H1 (cell line): ENCODE measurements around the gene UHRF1. TPM values are rescaled to one million over a fixed set of nuclear protein-coding genes. Genes with fewer than 3 reads are reported as not detected.

ENCODE experiments used
- CTCF ChIA-PET: fragments of 300-600 bp; sonication (Branson Sonifier 250); formaldehyde crosslinking; loops from one replicate; lab custom pipeline; 2021; ENCODE audit not compliant: partially characterized antibody; lab: Charles Lee
- POLR2A ChIA-PET: fragments of 300-600 bp; sonication (Branson Sonifier 250); formaldehyde crosslinking; loops from one replicate; lab custom pipeline; 2021; ENCODE audit warnings: inconsistent platforms; ENCODE audit not compliant: partially characterized antibody; lab: Charles Lee
- DNase-seq, 2 experiments: peaks; one replicate each; pipeline versions ENCODE4 v3.0.0 to v3.0.0-alpha.2; 2010 to 2022; ENCODE audit warnings: low spot score in 2 of 2, low read depth in 1 of 2, mixed read lengths in 1 of 2
- FAIRE-seq: peaks from 2 replicates; lab custom pipeline; 2011; peaks lifted over from hg19 to GRCh38; lab: Jason Lieb, UNC
- H2AFZ ChIP-seq: 2 replicates; pipeline ENCODE4 v1.8.1; 2012; ENCODE audit warnings: low read length, inconsistent platforms
- H2AK5ac ChIP-seq: 2 replicates; pipeline ENCODE4 v1.6.1; 2013; ENCODE audit warnings: low read depth, low read length
- H2BK120ac ChIP-seq: replicated peaks from 2 replicates; pipeline ENCODE3; 2013; ENCODE audit warnings: low read depth, low read length, inconsistent platforms
- H2BK12ac ChIP-seq: 2 replicates; pipeline ENCODE4 v1.6.1; 2013; ENCODE audit warnings: low read depth, low read length
- H2BK15ac ChIP-seq: 2 replicates; pipeline ENCODE4 v1.6.1; 2013; ENCODE audit warnings: low read length
- H2BK20ac ChIP-seq: 2 replicates; pipeline ENCODE4 v1.6.1; 2013; ENCODE audit warnings: low read length
- H2BK5ac ChIP-seq: 2 replicates; pipeline ENCODE4 v1.6.1; 2013; ENCODE audit warnings: low read depth, low read length
- H3K14ac ChIP-seq: 2 replicates; pipeline ENCODE4 v1.6.1; 2013; ENCODE audit warnings: inconsistent platforms; ENCODE audit not compliant: insufficient read length
- H3K18ac ChIP-seq: 2 replicates; pipeline ENCODE4 v1.6.1; 2013; ENCODE audit warnings: low read length; ENCODE audit errors: extremely low read depth
- H3K23ac ChIP-seq: 2 replicates; pipeline ENCODE4 v1.6.1; 2013; ENCODE audit warnings: inconsistent platforms; ENCODE audit not compliant: insufficient read length
- H3K23me2 ChIP-seq: 2 replicates; pipeline ENCODE4 v1.6.1; 2013; ENCODE audit warnings: low read depth, low read length
- H3K27ac ChIP-seq: 2 replicates; pipeline ENCODE4 v1.6.1; 2011; ENCODE audit warnings: low read depth, low read length, inconsistent platforms
- H3K27me3 ChIP-seq, 4 experiments: replicated peaks in 1 of 4; 1 replicate in 1 of 4; 2 replicates in 3 of 4; pipeline versions ENCODE4 v1.6.1 to v1.8.1; 2011 to 2013; ENCODE audit warnings: low read length in 3 of 4, mild to moderate bottlenecking in 3 of 4, inconsistent platforms in 2 of 4, mixed read lengths in 2 of 4, moderate library complexity in 1 of 4; ENCODE audit not compliant: control insufficient read depth in 3 of 4, insufficient read depth in 3 of 4; ENCODE audit errors: extremely low read depth in 1 of 4
- H3K36me3 ChIP-seq, 4 experiments: 2 replicates each; pipeline versions ENCODE4 v1.6.1 to v1.8.1; 2011 to 2013; ENCODE audit warnings: mild to moderate bottlenecking in 4 of 4, low read length in 3 of 4, moderate library complexity in 2 of 4, control low read depth in 1 of 4, inconsistent platforms in 1 of 4; ENCODE audit not compliant: insufficient read depth in 4 of 4, control insufficient read depth in 2 of 4
- H3K4ac ChIP-seq: replicated peaks from 2 replicates; pipeline ENCODE3; 2013; ENCODE audit warnings: low read length, low read depth, mixed read lengths, inconsistent platforms; ENCODE audit not compliant: insufficient read length
- H3K4me1 ChIP-seq, 4 experiments: replicated peaks in 1 of 4; 1 replicate in 1 of 4; 2 replicates in 3 of 4; pipeline versions ENCODE4 v1.6.1 to v1.8.1; 2011 to 2013; ENCODE audit warnings: low read length in 3 of 4, inconsistent platforms in 2 of 4, mixed read lengths in 1 of 4; ENCODE audit not compliant: insufficient read depth in 4 of 4, control insufficient read depth in 3 of 4
- H3K4me2 ChIP-seq, 2 experiments: 2 replicates each; pipeline versions ENCODE4 v1.6.1 to v1.8.1; 2011 to 2013; ENCODE audit warnings: low read depth in 2 of 2, low read length in 2 of 2, control low read depth in 1 of 2, inconsistent platforms in 1 of 2, mild to moderate bottlenecking in 1 of 2; ENCODE audit not compliant: insufficient read depth in 1 of 2
- H3K4me3 ChIP-seq, 4 experiments: fragments of 200-600, 300-600 bp in 1 of 4; sonication (generic), shearing (Covaris generic), sonication (Bioruptor Twin) in 1 of 4; 2 replicates each; pipeline versions ENCODE4 v1.5.1 to v1.8.1; 2011 to 2016; ENCODE audit warnings: low read length in 4 of 4, low read depth in 3 of 4, control low read depth in 2 of 4, inconsistent platforms in 2 of 4, mild to moderate bottlenecking in 2 of 4, mixed read lengths in 1 of 4, moderate library complexity in 1 of 4; ENCODE audit not compliant: insufficient read depth in 2 of 4; ENCODE audit errors: extremely low read depth in 1 of 4
- H3K56ac ChIP-seq: replicated peaks from 2 replicates; pipeline ENCODE3; 2013; ENCODE audit warnings: low read depth, mild to moderate bottlenecking, mixed read lengths, low read length, inconsistent platforms; ENCODE audit not compliant: insufficient read length
- H3K79me1 ChIP-seq: 2 replicates; pipeline ENCODE4 v1.6.1; 2013; ENCODE audit warnings: low read depth, low read length, control low read depth
- H3K79me2 ChIP-seq, 2 experiments: 2 replicates each; pipeline versions ENCODE4 v1.6.1 to v1.8.1; 2012 to 2013; ENCODE audit warnings: low read length in 2 of 2, mild to moderate bottlenecking in 2 of 2, inconsistent platforms in 1 of 2; ENCODE audit not compliant: insufficient read depth in 2 of 2, control insufficient read depth in 1 of 2
- H3K9ac ChIP-seq, 4 experiments: replicated peaks in 1 of 4; 1 replicate in 1 of 4; 2 replicates in 3 of 4; pipeline versions ENCODE4 v1.6.1 to v1.8.1; 2011 to 2013; ENCODE audit warnings: low read depth in 3 of 4, low read length in 3 of 4, control low read depth in 2 of 4, mild to moderate bottlenecking in 2 of 4, moderate library complexity in 2 of 4, inconsistent platforms in 1 of 4; ENCODE audit errors: extremely low read depth in 1 of 4
- H3K9me3 ChIP-seq, 2 experiments: 2 replicates each; pipeline versions ENCODE4 v1.6.1 to v1.8.1; 2012 to 2013; ENCODE audit warnings: mild to moderate bottlenecking in 2 of 2, moderate library complexity in 2 of 2, control low read depth in 1 of 2, inconsistent platforms in 1 of 2, low read depth in 1 of 2, low read length in 1 of 2, mixed read lengths in 1 of 2; ENCODE audit not compliant: insufficient read depth in 2 of 2
- H4K20me1 ChIP-seq, 2 experiments: replicated peaks in 1 of 2; 2 replicates each; pipeline versions ENCODE3 to v1.8.1; 2011 to 2013; ENCODE audit warnings: inconsistent platforms in 2 of 2, low read length in 2 of 2, mild to moderate bottlenecking in 1 of 2; ENCODE audit not compliant: insufficient read depth in 2 of 2, control insufficient read depth in 1 of 2
- H4K5ac ChIP-seq: 2 replicates; pipeline ENCODE4 v1.6.1; 2013; ENCODE audit warnings: low read length, low read depth, mixed read lengths, inconsistent platforms; ENCODE audit not compliant: insufficient read length
- H4K8ac ChIP-seq: 2 replicates; pipeline ENCODE4 v1.8.0; 2013; ENCODE audit warnings: mild to moderate bottlenecking, moderate library complexity, low read length, inconsistent platforms; ENCODE audit not compliant: insufficient read depth; ENCODE audit errors: extremely low read depth
- H4K91ac ChIP-seq: replicated peaks from 2 replicates; pipeline ENCODE3; 2013; ENCODE audit warnings: low read length, mixed read lengths, inconsistent platforms; ENCODE audit not compliant: insufficient read length
- ATF3 ChIP-seq: IDR thresholded peaks from 2 replicates; pipeline ENCODE4 v1.6.1; 2011; ENCODE audit warnings: low read depth, mild to moderate bottlenecking, low read length; ENCODE audit not compliant: insufficient read depth
- CBX5 ChIP-seq: fragments of 300-800, 300-1000 bp; sonication (generic); IDR thresholded peaks from 2 replicates; pipeline ENCODE4 v1.7.1; 2016; ENCODE audit warnings: antibody characterized with exemption, low read length, low read depth
- CEBPB ChIP-seq: IDR thresholded peaks from 2 replicates; pipeline ENCODE4 v1.6.1; 2012; ENCODE audit warnings: low read depth, low read length
- EP300 ChIP-seq, 2 experiments: IDR thresholded peaks; 1 replicate in 1 of 2; 2 replicates in 1 of 2; pipeline ENCODE4 v1.6.1; 2011 to 2012; ENCODE audit warnings: low read depth in 2 of 2, low read length in 2 of 2, mild to moderate bottlenecking in 2 of 2, borderline replicate concordance in 1 of 2, inconsistent platforms in 1 of 2, moderate library complexity in 1 of 2
- KDM1A ChIP-seq: fragments of 200-600, 300-600 bp; sonication (generic); IDR thresholded peaks from 2 replicates; pipeline ENCODE4 v1.7.1; 2016; ENCODE audit warnings: mild to moderate bottlenecking, low read length, borderline replicate concordance
- NRF1 ChIP-seq: IDR thresholded peaks from 2 replicates; pipeline ENCODE4 v1.6.1; 2011; ENCODE audit warnings: mild to moderate bottlenecking, low read depth, low read length, improper control_type of control experiment
- RAD21 ChIP-seq, 2 experiments: IDR thresholded peaks in 1 of 2; conservative IDR thresholded peaks in 1 of 2; 2 replicates each; pipeline ENCODE4 v1.6.1; 2011; ENCODE audit warnings: low read depth in 2 of 2, low read length in 2 of 2, improper control_type of control experiment in 1 of 2, inconsistent platforms in 1 of 2, mild to moderate bottlenecking in 1 of 2, moderate library complexity in 1 of 2
- RNF2 ChIP-seq: fragments of 200-900, 300-1000 bp; sonication (generic); IDR thresholded peaks from 2 replicates; pipeline ENCODE4 v1.7.1; 2016; ENCODE audit warnings: borderline replicate concordance, low read depth, mild to moderate bottlenecking, antibody characterized with exemption, low read length; ENCODE audit not compliant: poor library complexity, severe bottlenecking; ENCODE audit errors: missing control alignments
- SIN3A ChIP-seq, 2 experiments: IDR thresholded peaks in 1 of 2; conservative IDR thresholded peaks in 1 of 2; 2 replicates each; pipeline ENCODE4 v1.6.1; 2011 to 2012; ENCODE audit warnings: low read length in 2 of 2, improper control_type of control experiment in 1 of 2, low read depth in 1 of 2, mild to moderate bottlenecking in 1 of 2
- SP2 ChIP-seq: IDR thresholded peaks from 2 replicates; pipeline ENCODE4 v1.6.1; 2012; ENCODE audit warnings: mild to moderate bottlenecking, low read length, inconsistent platforms
- SRF ChIP-seq: IDR thresholded peaks from 2 replicates; pipeline ENCODE4 v1.6.1; 2011; ENCODE audit warnings: mild to moderate bottlenecking, low read depth, low read length, moderate library complexity
- TAF1 ChIP-seq: IDR thresholded peaks from 2 replicates; pipeline ENCODE4 v1.6.1; 2011; ENCODE audit warnings: mild to moderate bottlenecking, low read depth, low read length
- TAF7 ChIP-seq: optimal IDR thresholded peaks from 2 replicates; pipeline ENCODE3; 2011; ENCODE audit warnings: low read depth, mild to moderate bottlenecking, inconsistent platforms, low read length, moderate library complexity, borderline replicate concordance
- WGBS, 2 experiments: shearing (Covaris generic) in 1 of 2; methylation state at CpG; one replicate each; pipeline versions ENCODE4 v1.1.6 to v1.1.7; 2013 to 2015; ENCODE audit warnings: low lambda C conversion rate in 2 of 2, mixed read lengths in 2 of 2, inconsistent platforms in 1 of 2, low coverage in 1 of 2, missing lambda C conversion rate in 1 of 2; ENCODE audit not compliant: insufficient replicate concordance in 2 of 2, insufficient coverage in 1 of 2, insufficient read length in 1 of 2; ENCODE audit errors: extremely low coverage in 1 of 2, missing lambda C conversion rate in 1 of 2; 5-methylcytosine and 5-hydroxymethylcytosine counted together
- polyA plus RNA-seq, 7 experiments: library from polyadenylated mRNA; depleted of rRNA in 3 of 7; stranded (reverse) in 5 of 7; unstranded in 2 of 7; fragments of >200 nt in 5 of 7; fragments of 200-250 nt in 2 of 7; gene quantifications; 1 replicate in 5 of 7; 2 replicates in 1 of 7; 4 replicates in 1 of 7; pipeline versions ENCODE4 v1.2.1 to v1.2.3, GENCODE V29; 2011 to 2013; ENCODE audit warnings: missing spikeins in 2 of 7, mixed read lengths in 2 of 7
- total RNA-seq: library from RNA; stranded (reverse); fragmentation: NEBNext Ultra II Directional; extraction: Animal tissue kit (Norgen Biotek cat#: 25700); gene quantifications from 2 replicates; pipeline ENCODE4 v1.2.1, GENCODE V29; 2021

Gene UHRF1
- total and polyA plus RNA-seq, 2 of the 8 experiments (the other 6 are each of a cell fraction or from before 2014, with no cell fraction given) = 14.7 to 65.8 TPM

GRCh38 chr19:4902796-4903195, 6.5 kb upstream of the UHRF1 start, which contains the start of gene ARRDC5:
Gene ARRDC5, minus strand, starts transcription at chr19:4902896. Its CDS starts 71 bp downstream, at chr19:4902825.
- H2AK5ac ChIP-seq = no peak within 1 kb of the TSS
- no peak within 1 kb of the TSS for H4K91ac ChIP-seq
- DNase-seq = no peak
- H2BK15ac ChIP-seq = no peak within 1 kb of the TSS
- H3K4me3 ChIP-seq = no peak within 1 kb of the TSS
- no peaks in the 10 kb centered on the region for H4K20me1 ChIP-seq
- H3K79me1 ChIP-seq = no peaks in the 10 kb centered on the region
- no peak within 1 kb of the TSS for H2BK120ac ChIP-seq
- no peaks in the 10 kb centered on the region for H3K79me2 ChIP-seq
- POLR2A ChIA-PET = no interaction called here
- H2AFZ ChIP-seq = no peak within 1 kb of the TSS
- no peaks in the 10 kb centered on the region for H3K4me1 ChIP-seq
- no peak within 1 kb of the TSS for H4K8ac ChIP-seq
- H3K9ac ChIP-seq = no peak within 1 kb of the TSS
- no peak within 1 kb of the TSS for H3K4me2 ChIP-seq
- no peaks in the 10 kb centered on the region for H3K23me2 ChIP-seq
- H3K18ac ChIP-seq = no peak within 1 kb of the TSS
- H3K23ac ChIP-seq = no peak within 1 kb of the TSS
- no peak within 1 kb of the TSS for H3K56ac ChIP-seq
- WGBS, 2 experiments = 92% methylated on average over 7 of the region's 7 CpGs; no CpG with 5 or more reads in 1 of the 2 experiments
- no peak within 1 kb of the TSS for H2BK12ac ChIP-seq
- no peak within 1 kb of the TSS for H2BK20ac ChIP-seq
- no peak within 1 kb of the TSS for H3K4ac ChIP-seq
- no peak within 1 kb of the TSS for H4K5ac ChIP-seq
- H3K9me3 ChIP-seq = no peaks in the 10 kb centered on the region
- no peak for FAIRE-seq
- H3K27ac ChIP-seq = no peak within 1 kb of the TSS
- H2BK5ac ChIP-seq = no peak within 1 kb of the TSS
- H3K14ac ChIP-seq = no peak within 1 kb of the TSS
- CTCF ChIA-PET = interaction anchor here (0.6 to 2.0 kb wide), 4 partner anchors 9 to 93 kb away, joined by 3 to 12 read pairs (median 4); no protein-coding TSS in a partner anchor
- H3K36me3 ChIP-seq = no peaks in the 10 kb centered on the region
- no peaks in the 10 kb centered on the region for H3K27me3 ChIP-seq
- no peak for TF ChIP-seq SP2
- TF ChIP-seq SIN3A (conservative IDR thresholded peaks at IDR 0.05 in 1 of 2, IDR thresholded peaks at IDR 0.05 in 1 of 2; ENCODE audit: low read depth in 1 of 2, low read length in 2 of 2) = no peak
- no peak for TF ChIP-seq EP300 (IDR thresholded peaks at IDR 0.05; ENCODE audit: borderline replicate concordance in 1 of 2, low read depth in 2 of 2, low read length in 2 of 2)
- no peak for TF ChIP-seq RNF2
- no peak for TF ChIP-seq RAD21 (IDR thresholded peaks at IDR 0.05 in 1 of 2, conservative IDR thresholded peaks at IDR 0.05 in 1 of 2; ENCODE audit: low read depth in 2 of 2, low read length in 2 of 2)
- no peak for TF ChIP-seq NRF1
- no peak for TF ChIP-seq TAF1
- no peak for TF ChIP-seq CEBPB
- TF ChIP-seq SRF = no peak
- TF ChIP-seq TAF7 = no peak
- TF ChIP-seq KDM1A = no peak
- no peak for TF ChIP-seq CBX5
- TF ChIP-seq ATF3 = no peak
